ENCODE data around the gene SDC3.
A peak's percentile ranks its signal among the peaks of the same experiment; 100 is the strongest.

The SDC3 gene

GRCh38 chr1:30928171-30928570 lies 19.6 kb upstream of the SDC3 start:
- no peak for DNase-seq

- DNase-seq, result no peak
Measured at GRCh38 chr1:30927448-30927847, 18.9 kb upstream of the SDC3 start.

- no peak for DNase-seq
Measured at GRCh38 chr1:30923597-30923996, 15.0 kb upstream of the SDC3 start.

GRCh38 chr1:30920827-30921226 lies 12.3 kb upstream of the SDC3 start:
- peak; percentile 13 for DNase-seq

- peak; percentile 72 for DNase-seq
Measured at GRCh38 chr1:30919025-30919881, 10.7 kb upstream of the SDC3 start.

GRCh38 chr1:30916296-30916695 lies 7.7 kb upstream of the SDC3 start:
- peak; percentile 46 for DNase-seq

- peak; percentile 55 for DNase-seq
Measured at GRCh38 chr1:30915491-30916230, 7.1 kb upstream of the SDC3 start.

GRCh38 chr1:30914931-30915330 lies 6.4 kb upstream of the SDC3 start:
- peak; percentile 48 for DNase-seq

- DNase-seq, result peak; percentile 37
Measured at GRCh38 chr1:30914587-30914922, 6.0 kb upstream of the SDC3 start.

- DNase-seq, result peak; percentile 81
Measured at GRCh38 chr1:30912913-30913652, 4.5 kb upstream of the SDC3 start.

GRCh38 chr1:30912224-30912623 lies 3.7 kb upstream of the SDC3 start:
- DNase-seq, result peak; percentile 46

- DNase-seq, result peak; percentile 95
Measured at GRCh38 chr1:30911059-30911954, 2.7 kb upstream of the SDC3 start.

GRCh38 chr1:30909365-30910068 lies 959 bp upstream of the SDC3 start:
- DNase-seq, result peak; percentile 72

- DNase-seq, result no peak
Measured at GRCh38 chr1:30908316-30908695, 252 bp downstream of the SDC3 start.

GRCh38 chr1:30907481-30908315 lies 860 bp downstream of the SDC3 start:
- DNase-seq, result peak; percentile 49

- no peak for DNase-seq
Measured at GRCh38 chr1:30906631-30907441, 1.7 kb downstream of the SDC3 start.

- no peak for DNase-seq
Measured at GRCh38 chr1:30905916-30906620, 2.5 kb downstream of the SDC3 start.

GRCh38 chr1:30905403-30905802 lies 3.2 kb downstream of the SDC3 start:
- no peak for DNase-seq

- no peak for DNase-seq
Measured at GRCh38 chr1:30904962-30905335, 3.6 kb downstream of the SDC3 start.

Data from islet precursor cell (in vitro differentiated cells).